GM19238 (cell line): ENCODE measurements around the gene C17orf107.
A peak's percentile ranks its signal among the peaks of the same experiment; 100 is the strongest.
"Not testable (repeated sequence)": the region's sequence is repeated elsewhere in the genome, so short reads cannot be mapped to it uniquely, and the experiment has no call there.

Experiments used
- DNase-seq: peaks from one replicate; pipeline ENCODE4 v3.0.0; 2011; ENCODE audit warnings: low spot score; ENCODE audit not compliant: insufficient read length

Gene C17orf107

GRCh38 chr17:4899341-4900230, at the start of gene C17orf107:
Gene C17orf107, plus strand, starts transcription at chr17:4899536. Its CDS starts 227 bp downstream, at chr17:4899763.
- peak; percentile 63 for DNase-seq

GRCh38 chr17:4850246-4850645, 49.1 kb upstream of the C17orf107 start:
- no peak for DNase-seq

- DNase-seq: no peak
Observed at GRCh38 chr17:4851084-4851483, 48.3 kb upstream of the C17orf107 start.

- DNase-seq: no peak
Observed at GRCh38 chr17:4852567-4853207, 46.6 kb upstream of the C17orf107 start.

- DNase-seq: no peak
Observed at GRCh38 chr17:4853208-4853671, 46.1 kb upstream of the C17orf107 start.

GRCh38 chr17:4854111-4854681, 45.1 kb upstream of the C17orf107 start:
- no peak for DNase-seq

GRCh38 chr17:4856271-4856936, 42.9 kb upstream of the C17orf107 start:
- DNase-seq: no peak

- no peak for DNase-seq
Observed at GRCh38 chr17:4856937-4857314, 42.4 kb upstream of the C17orf107 start.

GRCh38 chr17:4857347-4857746, 42.0 kb upstream of the C17orf107 start:
- DNase-seq: not testable (repeated sequence)

GRCh38 chr17:4858068-4858881, 41.1 kb upstream of the C17orf107 start:
- DNase-seq: no peak

GRCh38 chr17:4858882-4859260, 40.5 kb upstream of the C17orf107 start:
- no peak for DNase-seq

- no peak for DNase-seq
Observed at GRCh38 chr17:4859816-4860625, 39.3 kb upstream of the C17orf107 start.

- no peak for DNase-seq
Observed at GRCh38 chr17:4860651-4861050, 38.7 kb upstream of the C17orf107 start.

- no peak for DNase-seq
Observed at GRCh38 chr17:4861052-4861451, 38.3 kb upstream of the C17orf107 start.

- no peak for DNase-seq
Observed at GRCh38 chr17:4862720-4863119, 36.6 kb upstream of the C17orf107 start.

- no peak for DNase-seq
Observed at GRCh38 chr17:4863321-4863720, 36.0 kb upstream of the C17orf107 start.

- DNase-seq: not testable (repeated sequence)
Observed at GRCh38 chr17:4867535-4867934, 31.8 kb upstream of the C17orf107 start.

- DNase-seq: not testable (repeated sequence)
Observed at GRCh38 chr17:4869058-4869998, 30.0 kb upstream of the C17orf107 start.

GRCh38 chr17:4870855-4871254, 28.5 kb upstream of the C17orf107 start:
- DNase-seq: no peak
